Stimulated activated CD4-positive, alpha-beta T cell treated with anti-CD3 and anti-CD28 coated beads, TNF-alpha, amount 100 ng/mL, for 24 hours (primary cell): ENCODE measurements around the gene RASIP1.
"Not testable (repeated sequence)": the region's sequence is repeated elsewhere in the genome, so short reads cannot be mapped to it uniquely, and the experiment has no call there.

Experiments
- DNase-seq, 3 experiments: peaks; one replicate each; pipeline ENCODE4 v3.0.0-alpha.2; 2020; ENCODE audit warnings: low read depth in 3 of 3

Gene RASIP1

GRCh38 chr19:48731452-48731851 is 9.0 kb downstream of the RASIP1 start:
- DNase-seq: no peak

DNA sequence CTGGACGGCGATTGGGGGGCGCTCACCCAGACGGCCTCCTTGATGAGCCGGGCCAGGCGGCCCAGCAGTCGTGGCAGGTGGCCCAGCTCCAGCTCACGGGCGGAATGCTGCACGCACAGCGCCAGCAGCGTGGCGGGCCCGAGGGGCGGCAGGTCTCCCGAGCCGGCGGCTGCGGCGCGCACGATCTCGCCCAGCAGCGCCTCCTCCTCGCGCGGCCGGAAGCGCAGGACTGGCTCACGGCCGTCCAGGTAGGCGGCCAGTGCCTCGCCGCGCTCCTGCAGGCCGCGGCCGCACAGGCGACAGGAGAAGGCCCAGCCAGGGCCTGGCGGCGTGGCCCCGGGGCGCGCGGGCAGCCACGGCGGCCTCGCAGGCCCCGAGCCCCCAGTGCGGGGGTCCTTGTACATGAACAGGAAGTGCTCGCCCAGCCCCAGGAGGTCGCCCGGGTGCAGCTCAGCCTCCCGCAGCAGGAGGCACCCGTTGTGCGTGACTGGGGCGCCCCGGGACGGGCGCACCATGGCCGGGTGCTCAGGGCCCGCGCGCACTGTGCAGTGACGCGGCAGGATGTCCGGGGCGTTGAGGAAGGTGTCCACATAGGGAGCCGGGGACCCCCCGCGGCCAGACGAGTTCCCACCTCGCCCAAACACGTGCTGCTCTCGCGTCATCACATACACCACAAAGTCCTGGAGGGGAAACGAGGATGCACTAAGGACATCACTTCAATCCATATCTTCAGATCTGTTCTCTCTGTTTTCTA is 11.3 kb downstream of the RASIP1 start:
- no peak for DNase-seq

- DNase-seq: no peak
These were observed 13.9 kb downstream of the RASIP1 start for GRCh38 chr19:48726556-48726955.

GRCh38 chr19:48724796-48725753 is 15.3 kb downstream of the RASIP1 start:
- no peak for DNase-seq

GRCh38 chr19:48722196-48722708 is 18.2 kb downstream of the RASIP1 start:
- no peak for DNase-seq

GRCh38 chr19:48720613-48721296 is 19.7 kb downstream of the RASIP1 start:
- peak; percentile 82 to 92 (median 84) for DNase-seq

- DNase-seq: no peak
These were observed 20.2 kb downstream of the RASIP1 start for GRCh38 chr19:48720251-48720612.

- DNase-seq: no peak
These were observed 20.9 kb downstream of the RASIP1 start, which contains the start of gene MAMSTR for GRCh38 chr19:48719263-48720171. Gene MAMSTR (minus strand): TSS chr19:48719725. CDS start chr19:48719031, 694 bp downstream.

GRCh38 chr19:48718711-48719231 is 21.6 kb downstream of the RASIP1 start:
- no peak for DNase-seq

GRCh38 chr19:48718106-48718505 is 22.3 kb downstream of the RASIP1 start:
- DNase-seq: not testable (repeated sequence)

DNA sequence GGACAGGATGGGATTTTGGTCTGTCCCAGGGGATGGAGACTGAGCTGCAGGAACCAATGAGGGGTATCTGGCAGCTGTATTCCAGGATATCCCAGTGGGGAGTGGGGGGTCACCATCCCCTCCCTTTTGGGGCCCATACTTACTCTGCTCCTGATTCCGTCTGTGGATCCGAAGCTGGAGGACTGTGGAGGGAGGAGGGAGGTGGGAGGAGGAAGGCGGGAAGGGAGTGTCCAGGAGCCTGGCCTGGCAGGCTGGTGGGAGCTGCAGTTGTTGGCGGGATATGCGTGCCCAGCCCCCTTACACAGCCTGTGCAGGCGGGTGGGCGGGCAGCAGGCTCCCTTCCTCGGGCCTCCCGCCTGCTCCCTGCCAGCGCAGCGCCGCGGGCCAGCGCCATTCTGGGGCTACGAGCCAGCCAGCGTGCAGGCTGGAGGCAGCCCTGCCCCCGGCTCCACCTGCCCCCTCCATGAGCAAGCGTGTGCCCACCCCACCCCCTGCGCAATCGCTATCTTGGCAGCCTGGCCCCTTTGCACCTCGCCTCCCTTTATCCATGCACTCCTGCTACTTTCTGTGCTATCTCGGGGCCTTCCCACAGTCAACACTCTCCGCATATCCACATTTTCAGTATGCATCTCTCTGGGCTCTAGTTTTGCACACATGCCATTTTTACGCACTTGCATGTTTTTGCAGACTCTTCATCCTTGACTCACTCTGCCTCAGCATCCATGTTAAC is 23.7 kb downstream of the RASIP1 start:
- DNase-seq: no peak

GRCh38 chr19:48715681-48716171 is 24.7 kb downstream of the RASIP1 start:
- no peak for DNase-seq

DNA sequence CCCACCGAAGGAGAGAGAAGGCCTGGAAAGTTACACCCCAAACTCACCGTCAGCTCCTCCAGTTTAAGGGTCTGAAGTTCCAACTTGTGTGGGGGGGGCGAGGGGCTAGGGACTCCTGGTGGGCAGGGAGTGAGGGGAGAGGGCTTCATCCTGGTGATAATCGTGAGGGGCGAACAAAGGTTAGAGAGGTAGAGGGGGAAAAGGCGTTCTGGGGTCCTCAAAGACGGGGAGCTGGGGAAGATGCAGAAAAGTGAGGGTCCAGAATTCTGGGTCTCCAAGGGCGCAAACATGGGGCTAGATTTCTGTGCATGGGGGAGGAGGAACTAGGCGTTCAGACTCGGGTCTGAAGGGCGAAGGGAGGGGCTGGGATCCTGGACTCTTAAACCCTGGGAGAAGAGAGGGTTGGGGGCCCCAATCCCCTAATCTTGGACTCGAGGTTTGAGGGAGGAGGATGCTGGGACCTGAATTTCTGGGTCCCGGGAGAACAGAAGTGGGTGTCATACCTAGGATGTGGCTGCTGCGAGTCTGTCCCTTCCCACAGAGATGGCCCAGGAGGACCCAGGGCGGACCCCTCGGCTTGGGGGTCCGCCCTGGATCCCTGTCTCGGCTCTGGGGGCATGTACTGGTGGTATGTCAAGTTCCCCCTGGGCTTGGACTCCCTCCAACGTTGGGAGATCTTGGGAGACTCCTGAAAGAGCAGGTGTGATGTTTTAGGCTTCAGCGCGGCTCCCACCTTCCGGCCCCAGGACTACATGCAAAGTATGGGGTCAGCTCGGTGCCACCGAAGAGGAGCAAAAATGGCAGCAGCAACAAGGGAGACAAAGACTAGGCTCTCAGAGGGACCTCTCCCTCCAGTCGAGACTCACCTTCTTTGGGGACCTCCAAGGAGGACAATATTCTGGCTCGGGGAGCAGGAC is 25.4 kb downstream of the RASIP1 start:
- DNase-seq: no peak

- DNase-seq: peak; percentile 94 to 98 (median 94)
These were observed 26.3 kb downstream of the RASIP1 start for GRCh38 chr19:48713864-48714755.

DNA sequence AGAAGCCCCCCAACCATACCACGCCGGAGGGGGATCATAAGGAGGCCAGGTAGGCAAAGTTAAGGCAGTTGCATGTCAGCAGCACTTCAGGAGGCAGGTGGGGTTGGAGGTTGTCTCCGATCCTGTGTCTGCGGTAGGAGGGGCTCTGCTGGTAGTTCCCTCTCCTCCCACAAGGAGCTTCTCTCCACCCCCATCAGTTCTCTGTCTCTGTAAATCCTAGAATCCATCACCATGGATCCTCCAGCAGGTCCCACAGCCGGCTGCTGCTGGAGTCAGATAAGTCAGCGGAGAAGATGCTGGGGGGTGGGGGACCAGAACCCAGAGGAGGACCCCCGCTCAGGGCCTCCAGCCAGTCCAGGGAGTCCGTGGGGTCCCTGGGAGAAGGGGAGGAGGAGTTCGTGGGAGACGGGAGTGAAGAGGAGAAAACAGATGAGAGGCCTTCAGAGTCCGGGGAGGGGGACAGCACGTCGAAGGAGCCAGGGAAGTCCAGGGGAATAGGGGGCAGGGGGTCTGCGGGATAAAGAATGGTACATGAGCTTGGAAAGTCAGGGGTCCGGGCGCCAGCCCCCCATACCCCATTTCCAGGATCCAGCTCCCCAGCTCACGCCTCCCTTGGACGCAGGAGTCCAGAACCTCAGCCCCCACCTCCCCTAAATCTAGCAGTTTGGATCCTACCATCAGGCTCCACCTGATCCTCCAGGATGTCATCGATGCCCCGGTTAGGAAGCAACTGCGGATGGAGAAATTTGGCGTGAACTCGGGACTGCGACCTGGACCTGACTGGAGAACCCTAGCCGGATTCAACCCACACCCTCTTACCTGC is 27.2 kb downstream of the RASIP1 start:
- no peak for DNase-seq

DNA sequence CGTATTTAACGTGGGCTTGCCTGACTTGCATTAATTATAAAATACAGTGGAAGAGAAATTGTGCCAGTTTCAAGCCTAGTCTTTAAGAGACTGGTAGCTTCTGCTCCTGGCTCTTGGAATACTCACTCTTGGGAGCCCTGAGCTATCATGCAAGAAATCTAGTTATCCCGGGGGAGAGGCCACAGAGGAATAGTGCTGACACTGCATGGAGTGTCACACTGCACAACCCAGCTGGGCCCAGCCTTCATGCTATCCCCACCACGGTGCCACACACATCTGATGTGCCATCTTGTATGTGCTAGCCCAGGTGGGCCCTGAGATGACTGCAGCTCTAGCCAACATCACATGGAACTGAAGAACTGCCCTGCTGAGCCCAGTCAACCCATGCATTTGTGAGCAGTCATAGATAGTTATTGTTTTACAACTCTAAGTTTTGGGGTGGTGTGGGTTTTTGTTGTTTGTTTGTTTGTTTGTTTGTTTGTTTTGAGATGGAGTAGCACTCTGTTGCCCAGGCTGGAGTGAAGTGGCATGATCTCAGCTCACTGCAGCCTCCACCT is 29.2 kb downstream of the RASIP1 start:
- no peak for DNase-seq
